Lung (tissue), 12 donors: ENCODE data around the gene DDB1. TPM values are rescaled to one million over a fixed set of nuclear protein-coding genes. Genes with fewer than 3 reads are reported as not detected.
A peak's percentile ranks its signal among the peaks of the same experiment; 100 is the strongest.
"Not testable (repeated sequence)": the region's sequence is repeated elsewhere in the genome, so short reads cannot be mapped to it uniquely, and the experiment has no call there.

Source experiments
- ATAC-seq: fragments of 200-7000 bp; cut with Tn5 transposase; one replicate; pipeline ENCODE4 v1.9.1; 2020; ENCODE audit warnings: moderate number of reproducible peaks; ENCODE audit not compliant: insufficient read depth, low FRiP score
- DNase-seq, 3 donors: peaks; one replicate each; pipeline ENCODE4 v3.0.0-alpha.2; 2013 to 2017
- H3K27ac ChIP-seq, 2 donors: one replicate each; pipeline ENCODE4 v1.5.1; 2013; ENCODE audit warnings: mild to moderate bottlenecking in 2 of 2, moderate library complexity in 2 of 2, control low read depth in 1 of 2, inconsistent platforms in 1 of 2, low read depth in 1 of 2, low read length in 1 of 2
- H3K27me3 ChIP-seq, 3 donors: one replicate each; pipeline ENCODE4 v1.5.1; 2013; ENCODE audit warnings: low read length in 2 of 3; ENCODE audit not compliant: control insufficient read depth in 3 of 3, insufficient read depth in 3 of 3
- H3K36me3 ChIP-seq, 4 donors: one replicate each; pipeline ENCODE4 v1.5.1; 2013; ENCODE audit warnings: low read length in 4 of 4, mild to moderate bottlenecking in 1 of 4, moderate library complexity in 1 of 4; ENCODE audit not compliant: control insufficient read depth in 4 of 4, insufficient read depth in 4 of 4
- H3K4me1 ChIP-seq, 5 donors: one replicate each; pipeline ENCODE4 v1.5.1; 2013; ENCODE audit warnings: low read length in 5 of 5, mild to moderate bottlenecking in 2 of 5, moderate library complexity in 1 of 5; ENCODE audit not compliant: control insufficient read depth in 5 of 5, insufficient read depth in 5 of 5
- H3K4me3 ChIP-seq: one replicate; pipeline ENCODE4 v1.5.1; 2013; ENCODE audit warnings: mild to moderate bottlenecking, control low read depth, moderate library complexity
- H3K9ac ChIP-seq, 2 donors: one replicate each; pipeline ENCODE4 v1.5.1; 2013; ENCODE audit warnings: low read length in 2 of 2, control low read depth in 1 of 2; ENCODE audit not compliant: insufficient read depth in 1 of 2
- H3K9me3 ChIP-seq, 4 donors: one replicate each; pipeline ENCODE4 v1.5.1; 2013; ENCODE audit warnings: low read length in 3 of 4, mild to moderate bottlenecking in 1 of 4, moderate library complexity in 1 of 4; ENCODE audit not compliant: control insufficient read depth in 4 of 4, insufficient read depth in 3 of 4
- WGBS, 2 donors: extraction: QIAGEN DNeasy Blood & Tissue Kit; methylation state at CpG; one replicate each; pipeline ENCODE4 v1.1.7; 2013; 5-methylcytosine and 5-hydroxymethylcytosine counted together
- polyA plus RNA-seq, 2 donors: library from polyadenylated mRNA; stranded (reverse); fragments of 200-250 nt; gene quantifications; one replicate each; pipeline ENCODE4 v1.2.1, GENCODE V29; 2013
- total RNA-seq, 2 donors: library from RNA; depleted of rRNA in 1 of 2; stranded (reverse); fragments of >200 nt in 1 of 2; gene quantifications; one replicate each; pipeline ENCODE4 v1.2.1, GENCODE V29; 2014 to 2021
- TF ChIP-seq, protein P1 (sequence below): IDR thresholded peaks from 2 replicates; pipeline ENCODE4 v1.5.1; 2012; ENCODE audit warnings: mild to moderate bottlenecking; ENCODE audit errors: control extremely low read depth, extremely low read depth
- donor health status: control.
- donor health status: control.
- donor health status: Bipolar disorder and iron deficiency.
- donor health status: healthy.
- donor health status: DM: yes; HTN: yes; CAD: no.

DDB1 gene
- total and polyA plus RNA-seq, 4 donors, result 88.5 to 184 (median 121) TPM

DNA sequence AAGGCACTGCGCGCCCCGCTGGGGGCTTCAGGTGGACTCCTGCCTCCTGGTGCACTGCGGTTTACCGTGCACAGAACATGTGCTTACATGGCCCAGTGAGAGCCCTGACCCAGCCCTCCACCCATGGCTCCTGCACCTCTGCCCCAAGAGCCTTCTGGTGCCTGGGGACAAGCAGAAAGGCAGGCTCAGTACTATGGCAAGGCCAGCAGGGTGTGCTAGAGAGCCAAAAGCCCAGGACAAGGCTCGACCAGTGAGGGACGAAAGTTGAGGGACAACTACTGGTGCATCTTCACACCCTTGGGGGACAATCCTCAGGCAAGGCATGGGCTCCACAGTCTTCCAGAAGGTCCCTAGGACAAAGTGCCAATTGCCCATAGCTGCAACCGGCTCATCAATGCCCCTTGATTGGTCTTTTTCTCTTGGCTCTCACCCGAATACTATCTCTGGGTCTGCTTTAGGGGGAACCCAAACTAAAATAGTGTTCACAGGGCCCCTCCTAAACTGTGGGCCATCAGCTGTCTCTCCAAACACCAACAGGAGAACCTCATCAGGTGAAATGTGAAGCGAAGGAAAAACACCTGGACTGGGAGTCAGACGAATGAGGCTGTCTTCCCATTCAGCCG lies 78.4 kb downstream of the DDB1 start:
- Histone ChIP-seq H3K4me1 (peaks cover 0 to 2% (median 0%) of the 10 kb centered on the region in 5 donors), H3K9me3 (peaks cover 0 to 1% (median 0%) of the 10 kb centered on the region in 4 donors), H3K36me3 (no peaks in the 10 kb centered on the region), H3K27ac (no peak overlapping the region), H3K9ac (no peak overlapping the region), H3K4me3 (no peak overlapping the region), H3K27me3 (peaks cover 0 to 3% (median 0%) of the 10 kb centered on the region in 3 donors)
- ATAC-seq (peak; percentile 80), DNase-seq (peak; percentile 40 to 55 (median 41))
- TF ChIP-seq, protein P1, sequence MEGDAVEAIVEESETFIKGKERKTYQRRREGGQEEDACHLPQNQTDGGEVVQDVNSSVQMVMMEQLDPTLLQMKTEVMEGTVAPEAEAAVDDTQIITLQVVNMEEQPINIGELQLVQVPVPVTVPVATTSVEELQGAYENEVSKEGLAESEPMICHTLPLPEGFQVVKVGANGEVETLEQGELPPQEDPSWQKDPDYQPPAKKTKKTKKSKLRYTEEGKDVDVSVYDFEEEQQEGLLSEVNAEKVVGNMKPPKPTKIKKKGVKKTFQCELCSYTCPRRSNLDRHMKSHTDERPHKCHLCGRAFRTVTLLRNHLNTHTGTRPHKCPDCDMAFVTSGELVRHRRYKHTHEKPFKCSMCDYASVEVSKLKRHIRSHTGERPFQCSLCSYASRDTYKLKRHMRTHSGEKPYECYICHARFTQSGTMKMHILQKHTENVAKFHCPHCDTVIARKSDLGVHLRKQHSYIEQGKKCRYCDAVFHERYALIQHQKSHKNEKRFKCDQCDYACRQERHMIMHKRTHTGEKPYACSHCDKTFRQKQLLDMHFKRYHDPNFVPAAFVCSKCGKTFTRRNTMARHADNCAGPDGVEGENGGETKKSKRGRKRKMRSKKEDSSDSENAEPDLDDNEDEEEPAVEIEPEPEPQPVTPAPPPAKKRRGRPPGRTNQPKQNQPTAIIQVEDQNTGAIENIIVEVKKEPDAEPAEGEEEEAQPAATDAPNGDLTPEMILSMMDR, result peak; percentile 73
- WGBS, 2 donors, result 55 to 59% methylated on average over 12 of the region's 12 CpGs

DNA sequence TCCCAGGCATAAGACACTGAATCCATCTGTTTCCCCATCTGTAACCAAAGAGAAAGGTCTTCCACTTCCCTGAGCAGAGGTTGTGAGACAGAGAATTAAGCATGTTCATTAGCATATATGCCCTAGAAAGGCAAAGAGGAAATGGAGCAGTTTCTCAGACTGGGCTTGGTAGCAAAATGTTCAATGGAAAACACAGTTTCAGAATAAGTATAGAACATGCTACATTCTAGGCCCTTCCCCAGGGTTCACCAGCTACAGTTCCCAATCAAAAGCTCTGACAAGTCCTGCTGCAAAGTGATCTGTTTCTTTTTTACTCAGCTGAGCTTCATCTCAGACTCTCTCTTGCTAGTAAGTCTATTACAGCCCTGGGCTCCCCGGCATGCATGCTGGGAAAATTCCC lies 80.6 kb downstream of the DDB1 start:
- H3K4me3 ChIP-seq, H3K9ac ChIP-seq, H3K36me3 ChIP-seq, H3K27me3 ChIP-seq, DNase-seq, H3K4me1 ChIP-seq, H3K27ac ChIP-seq, ATAC-seq, H3K9me3 ChIP-seq: not testable (repeated sequence)
- WGBS, 2 donors, result 50 to 58% methylated on average over 1 of the region's 1 CpG

DNA sequence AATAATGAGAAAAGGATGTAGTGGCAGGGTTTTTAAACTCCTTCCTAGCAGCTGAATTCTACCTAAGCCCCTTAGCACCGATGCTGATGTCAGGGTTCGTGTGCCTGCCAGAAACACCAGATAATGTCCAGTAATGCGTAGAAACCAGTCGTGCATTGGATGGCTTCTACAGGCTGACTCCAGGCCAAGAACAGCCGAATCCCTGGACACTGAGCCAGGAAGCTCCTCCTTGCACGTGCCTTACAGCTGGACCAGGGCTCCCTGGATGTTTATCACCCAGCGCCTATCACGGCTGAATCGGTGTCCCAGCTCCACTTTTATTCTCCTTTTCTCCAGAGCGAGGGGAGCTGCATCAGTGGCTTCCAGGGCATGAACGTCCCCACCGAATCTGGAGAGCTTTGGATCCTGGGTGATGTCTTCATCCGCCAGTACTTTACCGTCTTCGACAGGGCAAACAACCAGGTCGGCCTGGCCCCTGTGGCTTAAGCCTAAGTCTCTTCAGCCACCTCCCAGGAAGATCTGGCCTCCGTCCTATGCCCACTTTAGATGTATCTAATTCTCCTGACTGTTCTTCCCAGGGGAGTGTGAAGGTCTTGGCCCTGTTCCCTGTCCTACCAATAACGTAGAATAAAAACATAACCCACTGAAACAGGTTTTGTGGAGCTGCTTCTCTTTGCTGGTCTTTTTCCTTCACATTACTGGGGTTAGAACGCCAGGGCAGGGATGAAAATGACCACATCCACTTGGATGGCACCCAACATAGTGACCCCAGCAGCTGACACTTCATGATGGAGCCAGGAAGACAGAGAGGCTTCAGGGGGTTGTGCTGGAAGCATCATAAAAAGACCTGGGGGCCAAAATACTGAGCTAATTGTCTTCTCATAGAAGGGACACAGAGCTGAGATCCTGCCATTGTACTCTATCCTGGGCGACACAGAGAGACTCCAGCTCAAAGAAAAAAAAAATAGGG lies 81.8 kb downstream of the DDB1 start:
- H3K9me3 ChIP-seq, ATAC-seq, H3K36me3 ChIP-seq, H3K4me3 ChIP-seq, H3K4me1 ChIP-seq, H3K27me3 ChIP-seq, H3K27ac ChIP-seq, H3K9ac ChIP-seq: not testable (repeated sequence)
- WGBS, 2 donors, result 73 to 87% methylated on average over 20 of the region's 20 CpGs
- DNase-seq, result peak in 2 of 3 donors; percentile 26 to 60

Other genes with a start within 250 kb of the DDB1 start
- gene CD5, start 230.6 kb downstream of the DDB1 start, total RNA-seq, result 1 to 10 TPM in 1 of 2 donors, under 1 TPM in 1; 0.98 to 1.3 TPM
- gene CD5, start 230.6 kb downstream of the DDB1 start, polyA plus RNA-seq, result 1 to 10 TPM in 1 of 2 donors, under 1 TPM in 1; 0.45 to 1.3 TPM
- 10 to 100 TPM; 14.8 to 35.8 TPM for gene VPS37C, start 171.7 kb downstream of the DDB1 start, total RNA-seq
- gene VPS37C, start 171.7 kb downstream of the DDB1 start, polyA plus RNA-seq, result 10 to 100 TPM; 20.7 to 23.9 TPM
- gene PGA3, start 129.6 kb downstream of the DDB1 start, total RNA-seq, result not detected
- under 1 TPM; 0.20 to 0.50 TPM for gene PGA3, start 129.6 kb downstream of the DDB1 start, polyA plus RNA-seq
- 1 to 10 TPM; 1.6 to 1.8 TPM for gene PGA4, start 110.8 kb downstream of the DDB1 start, total RNA-seq
- gene PGA4, start 110.8 kb downstream of the DDB1 start, polyA plus RNA-seq, result 1 to 10 TPM in 1 of 2 donors, not detected in 1; 1.8 TPM
- gene PGA5, start 91.9 kb downstream of the DDB1 start, total RNA-seq, result under 1 TPM in 1 of 2 donors, not detected in 1; 0.55 TPM
- under 1 TPM; 0.08 to 0.09 TPM for gene PGA5, start 91.9 kb downstream of the DDB1 start, polyA plus RNA-seq
- gene VWCE, start 37.8 kb downstream of the DDB1 start, total RNA-seq, result 1 to 10 TPM in 1 of 2 donors, under 1 TPM in 1; 0.65 to 1.2 TPM
- under 1 TPM; 0.13 to 0.55 TPM for gene VWCE, start 37.8 kb downstream of the DDB1 start, polyA plus RNA-seq
- 10 to 100 TPM; 35.2 to 69.2 TPM for gene TKFC, start 123 bp upstream of the DDB1 start, total RNA-seq
- gene TKFC, start 123 bp upstream of the DDB1 start, polyA plus RNA-seq, result 10 to 100 TPM; 35.0 to 44.4 TPM
- 10 to 100 TPM; 27.8 to 51.3 TPM for gene CYB561A3, start 28.8 kb upstream of the DDB1 start, total RNA-seq
- 10 to 100 TPM; 20.8 to 45.1 TPM for gene CYB561A3, start 28.8 kb upstream of the DDB1 start, polyA plus RNA-seq
- 10 to 100 TPM; 24.6 to 53.0 TPM for gene TMEM138, start 29.3 kb upstream of the DDB1 start, total RNA-seq
- 10 to 100 TPM; 46.2 to 64.4 TPM for gene TMEM138, start 29.3 kb upstream of the DDB1 start, polyA plus RNA-seq
- gene TMEM216, start 59.5 kb upstream of the DDB1 start, total RNA-seq, result 10 to 100 TPM in 1 of 2 donors, 1 to 10 TPM in 1; 9.9 to 16.4 TPM
- 10 to 100 TPM; 17.6 to 19.9 TPM for gene TMEM216, start 59.5 kb upstream of the DDB1 start, polyA plus RNA-seq
- 10 to 100 TPM; 58.6 to 64.7 TPM for gene CPSF7, start 96.9 kb upstream of the DDB1 start, total RNA-seq
- gene CPSF7, start 96.9 kb upstream of the DDB1 start, polyA plus RNA-seq, result 10 to 100 TPM; 34.8 to 46.3 TPM
- gene SDHAF2, start 97.0 kb upstream of the DDB1 start, total RNA-seq, result 10 to 100 TPM; 39.6 to 41.2 TPM
- gene SDHAF2, start 97.0 kb upstream of the DDB1 start, polyA plus RNA-seq, result 10 to 100 TPM; 46.6 to 53.4 TPM
- gene LRRC10B, start 175.6 kb upstream of the DDB1 start, total RNA-seq, result 10 to 100 TPM in 1 of 2 donors, 1 to 10 TPM in 1; 9.2 to 29.3 TPM
- gene LRRC10B, start 175.6 kb upstream of the DDB1 start, polyA plus RNA-seq, result 10 to 100 TPM in 1 of 2 donors, 1 to 10 TPM in 1; 9.3 to 13.8 TPM
- 1 to 10 TPM; 2.8 to 4.8 TPM for gene SYT7, start 248.0 kb upstream of the DDB1 start, total RNA-seq
- gene SYT7, start 248.0 kb upstream of the DDB1 start, polyA plus RNA-seq, result 10 to 100 TPM in 1 of 2 donors, 1 to 10 TPM in 1; 1.7 to 10.6 TPM